Activated naive CD4-positive, alpha-beta T cell treated with Interleukin-2 at 50 U/mL for 16 hours (primary cell): Measurements from ENCODE around the gene SPAG16.

Experiments
- DNase-seq: peaks from one replicate; pipeline ENCODE4 v3.0.0-alpha.2; 2020

SPAG16 gene

DNA sequence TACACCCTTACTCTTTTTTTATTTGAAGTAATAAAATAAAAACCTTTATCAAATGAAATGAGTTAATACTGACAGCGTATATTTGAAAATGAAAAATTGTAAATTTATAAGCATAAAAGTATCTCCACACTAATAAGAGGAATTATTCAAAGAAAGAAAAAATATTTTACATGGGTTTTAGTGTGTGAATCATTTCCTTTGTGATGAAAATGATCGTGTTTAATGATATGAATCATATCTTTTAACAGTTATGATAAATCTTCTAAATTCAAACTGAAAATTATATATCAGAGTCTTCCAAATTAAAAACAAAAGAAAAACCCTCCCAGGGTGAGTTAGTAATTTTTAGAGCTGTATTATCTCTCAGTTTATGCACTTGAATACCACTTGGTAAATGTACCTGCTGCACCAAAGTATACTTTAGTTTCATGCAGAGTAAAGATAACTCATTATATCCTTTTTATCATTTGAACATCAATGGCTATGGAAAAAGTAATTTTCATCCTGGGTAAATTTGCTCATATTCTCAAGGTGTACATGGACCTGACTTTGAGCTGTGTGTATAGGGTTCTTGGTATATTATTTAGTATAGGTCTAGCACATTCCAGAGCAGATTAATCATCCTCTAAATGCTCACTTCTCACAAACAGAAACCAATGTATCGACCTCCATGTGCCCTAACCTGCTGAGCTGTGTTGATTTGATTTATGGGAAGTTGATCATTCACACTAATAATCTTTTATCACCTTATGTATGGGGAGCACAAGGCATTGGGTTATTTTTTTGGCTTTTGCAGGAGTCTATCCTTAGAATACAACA, 1027.9 kb downstream of the SPAG16 start:
- no peak for DNase-seq

GRCh38 chr2:214315324-214315723, 1031.1 kb downstream of the SPAG16 start:
- no peak for DNase-seq

GRCh38 chr2:214320211-214320610, 1035.9 kb downstream of the SPAG16 start:
- no peak for DNase-seq

- no peak for DNase-seq
Observed at GRCh38 chr2:214322662-214323061, 1038.4 kb downstream of the SPAG16 start.

DNA sequence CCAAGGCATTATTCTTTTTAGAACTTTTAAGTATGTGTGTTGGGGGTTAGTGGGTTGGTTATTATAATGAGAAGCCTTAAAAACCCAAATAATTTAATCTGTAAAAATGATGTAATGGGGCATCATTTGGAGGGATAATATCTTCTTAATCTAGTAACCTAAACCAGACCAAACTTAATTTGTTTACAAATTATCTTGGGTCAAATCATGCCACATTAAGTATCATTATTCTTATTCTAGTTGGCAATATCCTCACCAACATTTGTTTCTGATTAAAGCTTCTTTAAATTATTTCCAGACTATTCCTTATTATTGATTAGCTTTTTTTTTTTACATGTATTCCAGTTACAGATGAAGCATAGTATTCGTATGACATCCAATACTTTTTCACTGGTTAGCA, 1041.1 kb downstream of the SPAG16 start:
- no peak for DNase-seq

DNA sequence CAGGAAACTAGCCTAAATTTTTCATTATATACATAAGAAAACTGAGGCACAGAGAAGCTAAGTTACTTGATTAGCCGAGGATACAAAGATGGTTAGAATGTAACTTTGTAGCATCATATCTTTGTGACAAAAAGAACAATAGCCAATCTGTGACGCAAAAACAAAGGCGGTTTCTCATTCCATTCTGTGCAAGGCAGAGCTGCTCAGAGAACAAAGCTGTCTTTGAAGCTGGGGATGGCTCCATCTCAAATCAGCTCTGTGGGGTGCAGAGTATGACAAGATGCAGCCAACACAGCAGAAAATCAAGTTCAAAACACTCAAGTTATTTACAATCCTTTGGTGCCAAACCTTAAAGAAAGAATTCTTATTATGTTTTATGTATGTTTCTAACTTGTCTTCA, 1044.7 kb downstream of the SPAG16 start:
- DNase-seq = no peak

GRCh38 chr2:214341646-214342045, 1057.4 kb downstream of the SPAG16 start:
- DNase-seq = no peak

GRCh38 chr2:214358506-214358905, 1074.2 kb downstream of the SPAG16 start:
- DNase-seq = no peak

GRCh38 chr2:214361116-214361515, 1076.9 kb downstream of the SPAG16 start:
- DNase-seq = no peak

DNA sequence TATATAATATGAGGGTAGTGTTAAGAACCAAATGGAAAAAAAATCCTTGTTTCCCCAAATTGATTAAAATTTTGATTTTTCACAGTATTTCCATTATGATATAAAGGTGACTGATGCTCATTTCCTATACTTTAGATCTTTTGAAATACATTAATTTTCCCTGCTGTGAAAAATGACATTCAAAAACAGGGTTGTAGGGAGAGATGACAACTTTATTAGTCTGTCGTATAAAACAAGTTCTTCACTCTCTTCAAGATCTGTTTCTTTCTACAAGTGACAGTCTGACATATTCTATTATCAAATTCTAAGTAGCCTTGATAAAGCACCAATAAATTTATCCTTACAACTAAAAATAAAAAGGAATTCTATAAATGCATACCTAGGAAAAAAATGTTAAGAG, 1081.3 kb downstream of the SPAG16 start:
- no peak for DNase-seq

DNA sequence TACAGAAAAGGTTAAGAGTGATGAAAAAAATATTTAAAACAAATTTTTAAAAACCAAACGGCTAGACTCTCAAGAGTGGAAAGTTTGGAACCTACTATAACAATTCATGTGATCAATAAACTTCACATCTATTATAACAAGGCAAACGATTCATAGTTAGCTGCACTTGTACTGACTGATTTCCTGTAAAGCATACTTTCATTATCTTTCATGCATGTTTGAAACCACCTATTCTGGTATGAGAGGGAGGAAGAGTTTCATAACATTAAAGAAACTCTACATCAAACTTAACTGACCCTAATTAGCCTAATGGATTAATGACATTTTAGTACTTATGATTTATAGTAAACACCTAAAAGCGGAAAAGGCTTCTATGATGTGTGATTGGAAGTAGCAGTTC, 1082.9 kb downstream of the SPAG16 start:
- DNase-seq = no peak

- no peak for DNase-seq
Observed at GRCh38 chr2:214376618-214377285, 1092.5 kb downstream of the SPAG16 start.

DNA sequence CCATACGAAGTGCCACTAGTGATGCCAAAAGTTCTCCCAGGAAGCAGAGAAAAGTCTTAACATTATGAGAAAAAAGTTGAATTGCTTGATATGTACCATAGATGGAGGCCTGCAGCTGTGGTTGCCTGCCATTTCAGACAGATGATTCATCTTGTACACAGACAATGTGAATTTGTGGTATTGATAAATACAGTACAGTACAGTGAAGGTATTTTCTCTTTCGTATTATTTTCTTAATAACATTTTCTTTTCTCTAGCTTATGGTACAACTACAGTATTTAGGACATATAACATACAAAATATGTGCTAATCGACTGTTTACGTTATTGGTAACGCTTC, 1093.0 kb downstream of the SPAG16 start:
- no peak for DNase-seq

DNA sequence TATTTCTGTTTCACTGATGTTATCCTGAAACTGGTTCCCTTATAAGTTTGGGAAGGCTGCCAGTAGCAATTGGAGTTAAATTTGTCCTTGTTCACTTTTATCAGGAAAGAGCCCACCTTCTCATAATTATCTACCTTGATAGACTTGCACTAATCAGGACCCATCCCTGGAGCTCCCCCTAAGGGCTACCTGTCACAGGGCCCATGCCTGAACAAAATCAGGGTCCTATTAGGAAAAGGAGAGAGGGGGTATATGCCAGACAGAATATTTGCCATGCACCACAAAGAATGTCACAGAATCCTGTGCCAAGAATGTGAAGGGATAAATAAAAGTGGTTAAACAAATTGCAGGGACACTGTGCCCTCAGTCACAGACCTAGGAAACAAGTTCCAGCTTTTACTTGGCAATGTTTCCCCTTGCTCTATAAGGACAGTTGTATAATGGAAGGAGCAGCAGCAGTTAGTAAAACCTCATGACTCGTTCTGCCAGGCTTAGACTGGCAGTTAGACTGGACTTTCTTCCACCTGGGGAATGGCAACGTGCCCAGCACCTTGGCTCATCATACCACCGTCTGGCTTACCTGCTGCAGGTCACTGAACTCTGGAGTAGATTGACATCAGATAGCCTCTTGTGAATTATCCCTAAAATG, 1094.3 kb downstream of the SPAG16 start:
- no peak for DNase-seq

- no peak for DNase-seq
Observed at GRCh38 chr2:214379227-214379626, 1095.0 kb downstream of the SPAG16 start.

DNA sequence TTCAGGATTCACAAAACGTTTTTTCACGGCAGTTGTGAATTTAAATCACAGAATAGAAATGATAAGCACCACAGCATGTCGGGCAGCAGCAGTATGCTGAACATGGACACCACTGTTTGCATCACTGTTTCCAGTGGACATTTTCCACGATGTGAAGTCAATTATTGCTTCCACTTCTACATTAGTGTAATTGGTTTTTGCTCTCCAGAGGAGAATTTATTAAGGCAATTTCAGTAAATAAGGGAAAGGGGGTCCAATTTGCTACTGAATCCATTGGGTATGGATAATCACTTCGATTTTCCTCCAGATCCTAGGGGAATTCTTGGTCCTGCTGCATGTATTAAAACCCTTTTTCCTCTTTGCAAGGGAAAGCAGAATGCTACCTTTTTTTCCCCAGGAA, 1096.4 kb downstream of the SPAG16 start:
- DNase-seq = no peak

- DNase-seq = no peak
Observed at GRCh38 chr2:214382229-214382628, 1098.0 kb downstream of the SPAG16 start.

- no peak for DNase-seq
Observed at GRCh38 chr2:214386720-214387119, 1102.5 kb downstream of the SPAG16 start.

GRCh38 chr2:214389334-214389733, 1105.1 kb downstream of the SPAG16 start:
- DNase-seq = no peak

GRCh38 chr2:214393796-214394195, 1109.5 kb downstream of the SPAG16 start:
- no peak for DNase-seq

DNA sequence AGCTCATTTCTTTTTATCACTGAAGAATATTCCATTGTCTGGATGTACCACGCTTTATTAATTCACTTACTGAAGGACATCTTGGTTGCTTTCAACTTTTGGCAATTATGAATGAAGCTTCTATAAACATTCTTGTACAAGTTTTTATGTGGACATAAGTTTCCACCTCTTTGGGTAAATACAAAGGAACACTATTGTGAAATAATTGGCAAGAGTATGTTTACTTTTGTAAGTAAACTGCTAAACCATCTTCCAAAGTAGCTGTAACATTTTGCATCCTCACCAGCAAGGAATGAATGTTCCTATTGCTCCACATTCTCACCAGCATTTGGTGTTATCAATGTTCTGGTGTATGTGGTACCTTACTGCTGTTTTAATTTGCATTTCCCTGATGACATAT, 1110.8 kb downstream of the SPAG16 start:
- no peak for DNase-seq

- DNase-seq = no peak
Observed at GRCh38 chr2:214401580-214401979, 1117.3 kb downstream of the SPAG16 start.

DNA sequence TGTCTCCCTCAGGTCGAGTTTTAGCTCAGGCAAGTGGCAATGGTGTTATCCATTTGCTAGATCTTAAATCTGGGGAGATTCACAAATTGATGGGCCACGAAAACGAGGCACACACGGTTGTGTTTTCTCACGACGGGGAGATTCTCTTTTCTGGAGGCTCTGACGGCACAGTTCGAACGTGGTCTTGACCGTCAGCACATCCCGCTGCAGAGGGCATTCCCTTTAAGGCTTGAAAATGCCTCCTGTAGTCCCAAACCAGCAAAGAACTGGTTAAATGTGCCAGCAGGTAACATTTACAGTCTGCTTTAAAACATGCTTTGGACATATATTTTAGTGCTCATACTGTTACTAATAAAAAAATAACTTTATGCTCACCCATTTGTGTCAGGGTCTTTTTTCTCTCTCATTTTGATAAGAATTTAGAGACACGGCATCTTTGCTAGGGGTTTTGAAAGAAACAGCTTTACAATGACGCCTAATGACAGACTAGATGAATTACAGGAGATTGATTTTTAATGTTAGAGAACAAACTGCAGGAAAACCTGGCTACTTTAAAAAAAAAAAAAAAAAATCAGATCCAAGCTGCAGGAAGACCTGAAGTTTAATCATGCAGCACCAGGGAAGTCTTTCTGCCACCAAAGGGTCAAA, 1126.0 kb downstream of the SPAG16 start:
- DNase-seq = no peak
